Midbrain (tissue), 1 donor: ENCODE measurements around the gene PAX7.

Source experiments
- DNase-seq: peaks from one replicate; lab custom pipeline; 2025; lab: John Stamatoyannopoulos, UW

The PAX7 gene

GRCh38 chr1:18703041-18703621, 72.5 kb downstream of the PAX7 start:
- no peak for DNase-seq

GRCh38 chr1:18705811-18706210, 75.2 kb downstream of the PAX7 start:
- DNase-seq, result no peak

DNA sequence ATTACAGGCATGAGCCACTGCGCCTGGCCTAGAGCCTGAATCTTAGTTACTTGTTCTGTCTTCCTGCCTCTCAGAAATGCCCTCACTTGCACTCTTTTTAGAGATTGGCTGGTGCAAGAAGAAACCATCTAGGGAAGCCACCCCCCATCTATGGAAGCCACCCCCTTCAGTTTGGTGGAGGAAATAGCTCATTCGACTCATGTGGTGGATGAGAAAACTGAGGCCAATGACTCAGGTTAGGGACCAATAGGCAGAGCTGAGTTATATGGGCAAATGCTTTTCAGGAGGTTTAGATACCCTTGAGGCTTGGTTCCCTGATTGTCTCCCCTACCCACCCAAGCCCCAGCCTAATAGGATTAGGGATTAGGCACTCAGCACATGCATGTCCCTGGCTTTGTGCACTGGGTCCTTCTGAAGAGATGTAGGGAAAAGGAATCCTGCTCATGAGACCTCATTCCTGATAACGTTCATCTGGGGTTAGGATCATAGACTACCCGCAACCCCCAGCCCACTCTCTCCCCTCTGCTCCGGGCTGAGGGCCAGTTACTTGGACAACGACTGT, 77.1 kb downstream of the PAX7 start:
- DNase-seq, result no peak

- no peak for DNase-seq
These were observed 79.4 kb downstream of the PAX7 start for GRCh38 chr1:18710002-18710401.

DNA sequence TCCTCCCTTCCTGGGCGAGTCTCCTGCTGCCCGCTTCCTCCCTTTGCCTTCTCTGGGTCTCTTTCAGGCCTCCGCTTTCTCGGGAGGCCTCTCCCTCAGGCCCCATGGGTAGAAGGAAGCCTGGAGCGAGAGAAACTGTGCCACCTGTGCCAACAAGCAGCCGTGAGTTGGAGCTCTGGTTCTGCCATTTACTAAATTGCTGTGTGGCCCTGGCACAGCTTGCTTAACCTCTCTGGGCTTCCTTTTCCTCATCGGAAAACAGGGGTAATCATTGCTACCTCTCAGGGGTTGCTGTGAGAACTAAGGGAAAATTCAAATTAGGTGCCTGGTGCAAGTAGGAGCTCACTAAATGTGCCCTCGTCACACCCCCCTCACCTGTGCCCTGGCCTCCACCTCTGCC, 80.4 kb downstream of the PAX7 start:
- DNase-seq, result no peak

- DNase-seq, result no peak
These were observed 81.0 kb downstream of the PAX7 start for GRCh38 chr1:18711536-18712251.

DNA sequence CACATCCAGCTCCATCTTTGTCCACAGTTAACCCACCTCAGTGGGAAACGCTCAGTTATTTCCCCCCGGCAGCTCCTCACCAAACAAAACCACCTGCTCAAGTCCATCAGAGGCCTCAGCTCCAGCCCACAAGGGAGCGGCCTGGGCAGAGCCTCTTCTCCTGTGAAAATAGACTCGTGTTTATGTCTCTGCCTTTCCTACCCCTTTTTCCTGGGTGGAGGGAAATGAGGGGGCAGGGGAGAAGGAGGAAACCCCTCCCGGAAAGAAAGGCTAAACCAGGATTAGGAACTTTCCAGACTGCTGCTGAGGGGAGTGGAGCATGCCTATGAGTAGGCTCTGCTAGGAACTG, 81.6 kb downstream of the PAX7 start:
- DNase-seq, result no peak

DNA sequence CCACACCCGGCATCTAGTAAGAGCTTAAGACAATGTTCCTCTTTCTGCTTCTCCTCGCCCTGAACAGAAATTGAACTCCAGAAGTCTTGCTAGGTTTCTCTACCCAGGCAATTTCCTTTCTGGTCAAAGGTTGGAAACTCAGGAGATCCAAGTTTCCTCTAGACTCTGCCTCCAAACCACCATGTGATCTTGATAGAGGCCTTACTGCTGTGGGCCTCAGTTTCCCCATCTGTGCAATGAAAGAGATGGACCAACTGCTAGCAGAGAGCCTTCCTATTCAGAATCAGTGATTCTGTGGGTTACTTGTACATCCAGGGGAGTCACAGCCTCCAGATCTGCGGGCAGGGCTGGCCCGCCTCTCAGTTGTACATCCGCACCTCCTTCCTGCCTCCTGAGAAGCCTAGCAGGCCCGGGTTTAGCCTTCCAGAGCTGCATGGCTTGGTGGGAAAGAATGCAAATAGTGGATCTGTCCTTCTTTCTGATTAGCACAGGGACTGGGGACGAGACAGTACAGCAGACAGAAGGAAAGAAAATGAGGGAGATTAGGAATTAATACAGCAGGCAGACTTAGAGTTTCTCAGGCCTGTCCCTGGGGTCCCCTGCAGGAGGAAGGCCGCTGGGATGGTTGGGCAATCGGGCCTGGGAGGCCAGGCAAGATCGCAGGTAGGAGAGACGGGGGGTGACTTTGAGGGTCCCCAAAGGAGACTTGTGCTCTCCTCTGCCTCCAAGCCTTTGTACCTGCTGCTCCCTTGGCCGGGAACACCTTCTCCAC, 83.9 kb downstream of the PAX7 start:
- DNase-seq, result no peak

DNA sequence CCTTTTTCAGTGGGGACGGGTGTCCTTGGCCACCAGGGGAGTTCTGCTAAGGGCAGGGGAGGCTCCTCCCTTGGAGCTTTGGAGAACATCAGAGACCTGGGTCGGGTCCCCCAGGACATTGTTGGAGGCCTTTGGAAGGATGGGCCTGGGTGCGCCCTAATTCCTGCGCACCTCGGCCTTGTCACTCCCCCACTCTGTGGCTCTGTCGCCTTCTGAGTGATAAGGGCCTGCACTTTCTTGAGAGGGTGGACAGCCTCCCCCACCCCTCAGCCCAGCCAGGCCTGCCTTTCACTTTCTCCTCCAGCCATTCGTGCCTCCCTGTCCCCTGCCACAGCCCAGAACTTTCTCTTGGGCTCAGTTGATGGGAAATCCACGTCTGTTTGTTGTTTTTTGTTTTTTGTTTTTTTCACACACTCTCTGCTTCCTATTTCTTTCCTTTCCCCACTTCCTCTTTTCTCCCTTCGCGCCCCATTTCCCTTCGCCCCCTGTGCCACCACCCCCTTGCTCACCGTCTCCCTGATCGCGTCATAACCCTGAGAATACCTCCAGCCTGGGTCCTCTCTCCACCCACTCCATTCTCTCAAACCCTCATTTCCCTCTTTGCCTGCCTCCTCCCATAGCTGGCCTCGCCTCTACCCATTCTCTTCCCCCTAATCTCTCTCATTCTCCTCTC, 85.6 kb downstream of the PAX7 start:
- DNase-seq, result no peak

- no peak for DNase-seq
These were observed 86.4 kb downstream of the PAX7 start for GRCh38 chr1:18716785-18717678.

DNA sequence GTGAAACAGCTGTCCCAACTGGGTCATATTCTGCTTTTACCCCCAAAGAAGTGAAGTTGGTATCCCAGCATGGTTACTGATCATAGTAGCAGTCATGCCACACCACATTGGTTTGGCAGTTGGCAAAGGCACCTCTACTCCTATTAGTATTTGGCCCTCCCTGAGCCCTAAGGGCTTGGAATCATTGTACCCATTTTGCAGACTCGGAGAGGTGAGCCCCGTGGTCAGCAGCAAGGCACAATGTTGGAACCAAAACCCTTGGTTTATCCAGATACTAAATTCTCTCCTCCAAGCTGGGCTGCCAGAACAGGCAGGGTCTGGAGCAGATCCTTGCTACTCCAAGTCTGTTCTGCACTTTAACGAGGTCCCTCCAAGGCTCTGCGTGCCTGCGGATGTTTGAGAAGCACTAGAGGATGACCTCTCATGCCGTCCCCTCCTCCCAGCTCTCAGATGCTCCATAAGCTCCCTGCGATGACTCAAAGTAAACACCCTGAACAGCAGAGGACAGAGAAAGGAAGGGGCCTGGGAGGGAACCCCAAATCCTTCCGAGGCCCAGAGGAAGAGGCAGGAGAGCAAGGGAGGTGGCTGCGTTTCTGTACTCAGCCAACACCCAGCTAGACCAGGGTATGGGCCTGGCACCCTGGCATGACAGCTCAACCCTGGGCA, 89.3 kb downstream of the PAX7 start:
- DNase-seq, result no peak

DNA sequence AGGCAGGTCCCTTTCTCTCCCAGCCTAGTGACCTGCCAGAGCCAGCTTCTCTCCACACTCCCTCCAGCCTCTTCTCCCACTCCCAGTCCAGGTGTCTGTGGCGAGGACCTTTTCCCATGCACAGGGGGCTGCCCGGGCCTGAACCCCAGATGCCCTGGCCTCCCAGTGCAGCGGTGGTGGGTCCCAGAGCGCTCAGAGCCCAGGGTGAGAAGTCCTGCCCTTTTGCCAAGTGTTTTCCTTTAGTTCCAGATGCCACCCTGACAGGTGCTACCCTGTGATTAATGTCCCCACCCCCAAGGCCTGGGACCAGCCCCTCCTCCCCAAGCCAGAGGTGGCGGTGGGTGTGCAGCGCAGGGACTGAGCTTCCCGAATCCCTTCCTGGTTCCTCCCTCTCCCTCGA, 90.4 kb downstream of the PAX7 start:
- no peak for DNase-seq

DNA sequence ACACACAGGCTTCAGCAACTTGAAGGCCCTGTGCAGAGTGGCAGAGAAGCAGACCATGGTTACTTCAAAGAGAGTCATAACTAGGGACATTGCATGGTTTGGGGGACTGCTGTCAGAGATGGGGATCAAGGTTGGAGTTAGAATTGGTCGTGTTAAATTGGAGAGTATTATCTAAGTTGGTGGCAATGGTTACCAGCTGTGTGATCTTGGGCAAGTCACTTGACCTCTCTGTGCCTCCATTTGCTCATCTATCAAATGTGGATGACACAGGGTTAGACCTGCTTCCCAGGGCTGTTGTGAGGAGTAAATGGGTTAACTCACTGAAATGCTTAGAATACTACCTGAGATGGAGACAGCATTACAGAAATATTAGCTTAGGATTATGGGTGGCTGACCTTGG, 91.1 kb downstream of the PAX7 start:
- DNase-seq, result no peak

DNA sequence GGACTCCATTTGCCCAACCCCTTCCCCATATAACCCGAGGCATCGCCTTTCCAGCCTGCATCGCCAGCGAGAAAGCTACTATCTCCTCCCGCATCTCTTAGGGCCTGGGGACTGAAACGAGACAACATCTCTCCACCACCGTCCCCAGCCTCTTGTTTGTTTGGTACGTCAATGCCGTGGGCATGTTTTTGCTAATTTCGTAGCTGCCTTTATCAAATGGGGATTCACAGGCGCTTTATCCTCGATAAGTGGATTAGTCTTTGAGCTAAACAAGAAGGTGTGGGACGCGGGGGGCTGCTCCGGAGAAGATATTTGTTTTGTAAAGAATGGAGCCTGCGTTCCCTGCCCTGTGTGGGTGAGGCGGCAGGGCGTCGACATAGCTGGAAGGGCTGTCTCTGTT, 91.6 kb downstream of the PAX7 start:
- DNase-seq, result no peak

GRCh38 chr1:18723206-18723605, 92.6 kb downstream of the PAX7 start:
- no peak for DNase-seq

GRCh38 chr1:18723701-18724411, 93.2 kb downstream of the PAX7 start:
- peak; percentile 16 for DNase-seq

GRCh38 chr1:18724801-18725200, 94.2 kb downstream of the PAX7 start:
- DNase-seq, result no peak

GRCh38 chr1:18725231-18725895, 94.7 kb downstream of the PAX7 start:
- no peak for DNase-seq

DNA sequence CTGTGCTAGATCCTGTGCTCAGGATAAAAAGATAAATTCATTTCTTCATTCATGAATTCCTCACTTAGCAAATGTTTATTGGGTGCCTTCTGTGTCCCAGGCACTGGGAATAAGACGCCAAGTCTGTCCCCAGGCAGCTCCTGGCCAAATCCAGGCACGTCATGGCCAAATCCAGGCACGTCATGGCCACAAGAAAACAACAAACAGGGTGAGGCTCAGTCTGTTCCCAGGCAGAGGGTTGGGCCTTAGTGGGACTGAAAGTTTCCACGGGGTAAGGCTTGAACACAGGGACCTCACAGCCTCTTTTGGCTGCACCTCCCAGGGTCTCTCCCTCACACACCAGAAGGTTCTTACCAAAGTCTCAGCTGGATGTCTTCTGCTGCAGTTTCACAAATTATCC, 95.7 kb downstream of the PAX7 start:
- DNase-seq, result no peak

- no peak for DNase-seq
These were observed 97.3 kb downstream of the PAX7 start for GRCh38 chr1:18727956-18728355.
